Stomach (tissue), 9 donors: Measurements from ENCODE around the gene B4GALNT1. TPM values are rescaled to one million over a fixed set of nuclear protein-coding genes. Genes with fewer than 3 reads are reported as not detected.
"Not testable (repeated sequence)": the region's sequence is repeated elsewhere in the genome, so short reads cannot be mapped to it uniquely, and the experiment has no call there.

Source experiments
- DNase-seq, 2 donors: peaks; one replicate each; pipeline versions ENCODE4 v3.0.0 to v3.0.0-alpha.2; 2013 to 2019
- H3K27ac ChIP-seq, 5 donors: fragments of 200-600 bp in 4 of 5; sonication (generic) in 4 of 5; one replicate each; pipeline ENCODE4 v1.5.1; 2013 to 2019; ENCODE audit warnings: mild to moderate bottlenecking in 1 of 5, moderate library complexity in 1 of 5
- H3K27me3 ChIP-seq, 3 donors: fragments of 200-600 bp; sonication (generic); one replicate each; pipeline ENCODE4 v1.5.1; 2017 to 2019; ENCODE audit warnings: mixed run types in 1 of 3
- H3K36me3 ChIP-seq, 4 donors: fragments of 200-600 bp; sonication (generic); 1 replicate in 3 of 4; 2 replicates in 1 of 4; pipeline ENCODE4 v1.5.1; 2016 to 2019
- H3K4me1 ChIP-seq, 4 donors: fragments of 200-600 bp; sonication (generic); one replicate each; pipeline ENCODE4 v1.5.1; 2016 to 2019
- H3K4me3 ChIP-seq, 4 donors: fragments of 200-600 bp; sonication (generic) in 3 of 4; one replicate each; pipeline ENCODE4 v1.5.1; 2016 to 2019; ENCODE audit warnings: mild to moderate bottlenecking in 1 of 4
- H3K9me3 ChIP-seq, 4 donors: fragments of 200-600 bp; sonication (generic); one replicate each; pipeline ENCODE4 v1.5.1; 2016 to 2019
- EP300 ChIP-seq: sonication (generic); formaldehyde crosslinking; IDR thresholded peaks from one replicate; pipeline ENCODE4 v1.6.1; 2017; ENCODE audit warnings: antibody characterized with exemption
- POLR2A ChIP-seq, 4 donors: fragments of 450-650 bp; IDR thresholded peaks; one replicate each; pipeline ENCODE4 v1.6.1; 2016; ENCODE audit warnings: antibody characterized with exemption in 4 of 4, control low read depth in 2 of 4, mild to moderate bottlenecking in 1 of 4, moderate library complexity in 1 of 4
- POLR2AphosphoS5 ChIP-seq, 3 donors: sonication (generic); formaldehyde crosslinking; IDR thresholded peaks; one replicate each; pipeline ENCODE4 v1.6.1; 2016; ENCODE audit warnings: antibody characterized with exemption in 3 of 3
- WGBS, 5 donors: extraction: QIAGEN DNeasy Blood & Tissue Kit in 3 of 5; methylation state at CpG; one replicate each; pipeline versions ENCODE4 v1.1.5 to v1.1.7; 2013 to 2018; 5-methylcytosine and 5-hydroxymethylcytosine counted together
- intact Hi-C: fragments of 100-400 bp; cut with DNase I; formaldehyde crosslinking; loops from one replicate; pipeline ENCODE4 v1.15.1; 2023; ENCODE audit warnings: low total_unique reads
- polyA plus RNA-seq, 3 donors: library from polyadenylated mRNA; stranded (reverse); fragments of 200-250 nt; gene quantifications; one replicate each; pipeline ENCODE4 v1.2.3, GENCODE V29; 2013
- total RNA-seq, 5 donors: library from RNA; depleted of rRNA; stranded (reverse); fragments of >200 nt; gene quantifications; one replicate each; pipeline versions ENCODE4 v1.1.0 to v1.2.3, GENCODE V29; 2014 to 2016
- TF ChIP-seq, protein P1 (sequence below), 7 experiments: fragments of 450-650 bp in 4 of 7; fragments of 200-600 bp in 3 of 7; sonication (generic) in 3 of 7; IDR thresholded peaks; one replicate each; pipeline ENCODE4 v1.5.1; 2016 to 2019; ENCODE audit warnings: antibody characterized with exemption in 7 of 7, control low read depth in 2 of 7, mild to moderate bottlenecking in 1 of 7
- donor health status: healthy with polysubstance abuse.
- donor health status: Bipolar disorder and iron deficiency.
- donor health status: healthy.

The B4GALNT1 gene
- total and polyA plus RNA-seq, 8 donors, result 0.31 to 1.1 (median 0.67) TPM; not detected in 4

DNA sequence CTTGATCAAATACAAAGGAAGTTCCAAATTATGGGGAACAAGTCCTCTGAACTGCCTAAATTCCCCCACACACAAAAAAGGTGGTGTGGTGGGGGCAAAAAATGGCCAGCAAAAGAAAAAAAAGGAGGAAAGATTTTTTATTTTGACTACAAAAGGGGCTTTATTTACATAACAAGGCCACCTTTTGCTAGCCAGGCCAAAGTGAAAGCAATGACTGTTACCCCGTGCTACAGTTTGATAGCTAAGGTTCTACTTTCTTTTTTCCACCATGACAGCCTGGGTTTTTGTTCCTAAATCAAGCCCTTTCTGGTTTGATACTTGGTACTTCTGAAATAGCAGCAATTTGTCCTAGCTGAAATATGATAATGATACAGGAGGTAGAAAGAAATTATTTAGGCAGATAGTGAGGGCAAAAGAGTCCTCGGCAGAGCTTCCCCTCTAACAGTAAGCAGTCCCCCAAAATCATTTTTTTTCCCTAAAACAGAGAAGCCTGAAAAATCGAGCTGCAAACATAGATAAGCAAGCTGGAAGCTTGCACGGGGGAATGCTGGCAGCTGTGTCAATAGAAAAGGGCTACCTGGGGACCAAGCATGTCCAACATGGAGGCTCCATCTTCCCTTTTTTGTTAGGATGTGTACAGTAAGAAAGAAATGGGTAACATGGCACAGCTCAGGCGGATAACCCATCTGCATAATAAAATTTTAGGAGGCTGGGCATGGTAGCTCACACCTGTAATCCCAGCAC is 8.9 kb upstream of the B4GALNT1 start:
- H3K27me3 ChIP-seq, result peaks cover 0 to 47% (median 20%) of the 10 kb centered on the region in 3 donors
- H3K36me3 ChIP-seq, result no peaks in the 10 kb centered on the region
- peaks cover 0 to 15% (median 11%) of the 10 kb centered on the region in 4 donors for H3K9me3 ChIP-seq
- H3K4me3 ChIP-seq, result no peak overlapping the region
- intact Hi-C loops, result no loop called here
- H3K27ac ChIP-seq, result no peak overlapping the region
- TF ChIP-seq, protein P1, sequence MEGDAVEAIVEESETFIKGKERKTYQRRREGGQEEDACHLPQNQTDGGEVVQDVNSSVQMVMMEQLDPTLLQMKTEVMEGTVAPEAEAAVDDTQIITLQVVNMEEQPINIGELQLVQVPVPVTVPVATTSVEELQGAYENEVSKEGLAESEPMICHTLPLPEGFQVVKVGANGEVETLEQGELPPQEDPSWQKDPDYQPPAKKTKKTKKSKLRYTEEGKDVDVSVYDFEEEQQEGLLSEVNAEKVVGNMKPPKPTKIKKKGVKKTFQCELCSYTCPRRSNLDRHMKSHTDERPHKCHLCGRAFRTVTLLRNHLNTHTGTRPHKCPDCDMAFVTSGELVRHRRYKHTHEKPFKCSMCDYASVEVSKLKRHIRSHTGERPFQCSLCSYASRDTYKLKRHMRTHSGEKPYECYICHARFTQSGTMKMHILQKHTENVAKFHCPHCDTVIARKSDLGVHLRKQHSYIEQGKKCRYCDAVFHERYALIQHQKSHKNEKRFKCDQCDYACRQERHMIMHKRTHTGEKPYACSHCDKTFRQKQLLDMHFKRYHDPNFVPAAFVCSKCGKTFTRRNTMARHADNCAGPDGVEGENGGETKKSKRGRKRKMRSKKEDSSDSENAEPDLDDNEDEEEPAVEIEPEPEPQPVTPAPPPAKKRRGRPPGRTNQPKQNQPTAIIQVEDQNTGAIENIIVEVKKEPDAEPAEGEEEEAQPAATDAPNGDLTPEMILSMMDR (IDR thresholded peaks at IDR 0.05), result no peak
- TF ChIP-seq POLR2A (IDR thresholded peaks at IDR 0.05) (no peak), POLR2AphosphoS5 (IDR thresholded peaks at IDR 0.05) (no peak), EP300 (no peak)
- DNase-seq, result no peak
- H3K4me1 ChIP-seq, result no peaks in the 10 kb centered on the region
- WGBS, 5 donors, result 39 to 54% (median 41%) methylated on average over 5 of the region's 5 CpGs

- TF ChIP-seq POLR2AphosphoS5 (IDR thresholded peaks at IDR 0.05), result no peak
- no peak for TF ChIP-seq POLR2A (IDR thresholded peaks at IDR 0.05)
- TF ChIP-seq, protein P1 (IDR thresholded peaks at IDR 0.05), result no peak
- no peak for TF ChIP-seq EP300
- Histone ChIP-seq H3K4me1 (no peaks in the 10 kb centered on the region), H3K9me3 (peaks cover 0 to 6% (median 3%) of the 10 kb centered on the region in 4 donors), H3K27ac (no peak overlapping the region), H3K36me3 (no peaks in the 10 kb centered on the region), H3K4me3 (no peak overlapping the region), H3K27me3 (peaks cover 0 to 58% (median 23%) of the 10 kb centered on the region in 3 donors)
- intact Hi-C loops, result no loop called here
- no peak for DNase-seq
- 62 to 72% (median 66%) methylated on average over 7 of the region's 7 CpGs for WGBS, 5 donors
Observed at GRCh38 chr12:57640175-57641042, 7.4 kb upstream of the B4GALNT1 start.

- WGBS, 5 donors, result 83 to 97% (median 92%) methylated on average over 3 of the region's 3 CpGs
- Histone ChIP-seq H3K27me3 (peaks cover 0 to 70% (median 36%) of the 10 kb centered on the region in 3 donors), H3K9me3 (no peaks in the 10 kb centered on the region), H3K4me3 (no peak overlapping the region), H3K4me1 (peaks cover 0 to 6% (median 5%) of the 10 kb centered on the region in 4 donors), H3K27ac (no peak overlapping the region), H3K36me3 (no peaks in the 10 kb centered on the region)
- no peak for DNase-seq
- TF ChIP-seq EP300, result no peak
- intact Hi-C loops, result loop anchor here (10.0 kb wide), 1 partner anchor 47 kb away; no protein-coding TSS in a partner anchor
Observed at GRCh38 chr12:57638096-57638495, 5.1 kb upstream of the B4GALNT1 start.

- 49 to 65% (median 58%) methylated on average over 3 of the region's 3 CpGs for WGBS, 5 donors
- Histone ChIP-seq H3K4me3 (no peak overlapping the region), H3K27ac (no peak overlapping the region), H3K9me3 (no peaks in the 10 kb centered on the region), H3K27me3 (peaks cover 0 to 72% (median 38%) of the 10 kb centered on the region in 3 donors), H3K4me1 (peaks cover 6 to 13% (median 12%) of the 10 kb centered on the region in 4 donors), H3K36me3 (no peaks in the 10 kb centered on the region)
- no peak for DNase-seq
- intact Hi-C loops, result loop anchor here (10.0 kb wide), 1 partner anchor 47 kb away; no protein-coding TSS in a partner anchor
- TF ChIP-seq, protein P1 (IDR thresholded peaks at IDR 0.05), result no peak
- TF ChIP-seq EP300 (no peak), POLR2A (IDR thresholded peaks at IDR 0.05) (no peak), POLR2AphosphoS5 (IDR thresholded peaks at IDR 0.05) (no peak)
Observed at GRCh38 chr12:57637364-57637763, 4.4 kb upstream of the B4GALNT1 start.

GRCh38 chr12:57636731-57637130 is 3.7 kb upstream of the B4GALNT1 start:
- DNase-seq, result not testable (repeated sequence)
- intact Hi-C loops, result loop anchor here (10.0 kb wide), 1 partner anchor 48 kb away; no protein-coding TSS in a partner anchor
- peaks cover 0 to 72% (median 44%) of the 10 kb centered on the region in 3 donors for H3K27me3 ChIP-seq

More at GRCh38 chr12:57636731-57637130, 3.7 kb upstream of the B4GALNT1 start:
- not testable (repeated sequence) for H3K9me3 ChIP-seq, H3K27ac ChIP-seq, H3K36me3 ChIP-seq, H3K4me3 ChIP-seq
- 77 to 80% (median 77%) methylated on average over 9 of the region's 9 CpGs for WGBS, 5 donors
- peaks cover 12 to 19% (median 18%) of the 10 kb centered on the region in 4 donors for H3K4me1 ChIP-seq
